Stimulated activated effector memory CD8-positive, alpha-beta T cell treated with anti-CD3 and anti-CD28 coated beads, Interleukin-12 subunit alpha, Interleukin-12 subunit beta, amount 100 ng/mL, for 72 hours (primary cell): Measurements from ENCODE around the gene MYZAP.
A peak's percentile ranks its signal among the peaks of the same experiment; 100 is the strongest.

ENCODE experiments used
- ATAC-seq: fragments of 150-1000 bp; cut with Tn5 transposase; 2 replicates; pipeline ENCODE4 v1.10.0; 2021
- DNase-seq, 2 donors: peaks; one replicate each; pipeline ENCODE4 v3.0.0; 2021 to 2022; ENCODE audit warnings: low spot score in 2 of 2
- H3K27ac Mint-ChIP-seq: one replicate; pipeline ENCODE4 v1.8.0; 2022; ENCODE audit warnings: mild to moderate bottlenecking, mixed read lengths
- H3K36me3 Mint-ChIP-seq: one replicate; pipeline ENCODE4 v1.8.0; 2022; ENCODE audit warnings: mild to moderate bottlenecking, mixed read lengths
- H3K4me1 Mint-ChIP-seq: one replicate; pipeline ENCODE4 v1.8.0; 2022; ENCODE audit warnings: mixed read lengths
- H3K4me3 Mint-ChIP-seq: one replicate; pipeline ENCODE4 v1.8.0; 2022; ENCODE audit warnings: mild to moderate bottlenecking, mixed read lengths
- H3K9me3 Mint-ChIP-seq: one replicate; pipeline ENCODE4 v1.8.0; 2022; ENCODE audit warnings: mixed read lengths

Gene MYZAP

GRCh38 chr15:57556040-57556439 lies 35.7 kb upstream of the MYZAP start:
- ATAC-seq, result no peak
- no peak overlapping the region for H3K4me3 Mint-ChIP-seq
- DNase-seq, result no peak
- no peak overlapping the region for H3K27ac Mint-ChIP-seq
- H3K36me3 Mint-ChIP-seq, result peaks cover under 1% of the 10 kb centered on the region
- H3K9me3 Mint-ChIP-seq, result peaks cover 4% of the 10 kb centered on the region
- peaks cover under 1% of the 10 kb centered on the region for H3K4me1 Mint-ChIP-seq

GRCh38 chr15:57557267-57557666 lies 34.4 kb upstream of the MYZAP start:
- DNase-seq, result no peak
- peaks cover 4% of the 10 kb centered on the region for H3K9me3 Mint-ChIP-seq
- H3K36me3 Mint-ChIP-seq, result peaks cover 8% of the 10 kb centered on the region
- H3K4me1 Mint-ChIP-seq, result peaks cover 10% of the 10 kb centered on the region
- no peak overlapping the region for H3K4me3 Mint-ChIP-seq
- no peak overlapping the region for H3K27ac Mint-ChIP-seq
- no peak for ATAC-seq

- H3K4me1 Mint-ChIP-seq, result peaks cover 15% of the 10 kb centered on the region
- peaks cover 4% of the 10 kb centered on the region for H3K9me3 Mint-ChIP-seq
- H3K27ac Mint-ChIP-seq, result no peak overlapping the region
- peaks cover 8% of the 10 kb centered on the region for H3K36me3 Mint-ChIP-seq
- H3K4me3 Mint-ChIP-seq, result no peak overlapping the region
- no peak for ATAC-seq
- DNase-seq, result no peak
These were observed 33.9 kb upstream of the MYZAP start for GRCh38 chr15:57557810-57558209.

GRCh38 chr15:57559875-57560274 lies 31.8 kb upstream of the MYZAP start:
- no peak overlapping the region for H3K4me3 Mint-ChIP-seq
- peaks cover 22% of the 10 kb centered on the region for H3K4me1 Mint-ChIP-seq
- DNase-seq (peak; percentile 66 to 86), ATAC-seq (no peak)
- H3K9me3 Mint-ChIP-seq, result peaks cover 4% of the 10 kb centered on the region
- H3K27ac Mint-ChIP-seq, result no peak overlapping the region
- peaks cover 8% of the 10 kb centered on the region for H3K36me3 Mint-ChIP-seq

- peaks cover 4% of the 10 kb centered on the region for H3K9me3 Mint-ChIP-seq
- peaks cover 29% of the 10 kb centered on the region for H3K4me1 Mint-ChIP-seq
- H3K36me3 Mint-ChIP-seq, result peaks cover 8% of the 10 kb centered on the region
- peak overlapping the region; percentile 39 for H3K4me3 Mint-ChIP-seq
- peak; percentile 84 for ATAC-seq
- peak overlapping the region; percentile 83 for H3K27ac Mint-ChIP-seq
- DNase-seq, result peak; percentile 49 to 76
These were observed 30.5 kb upstream of the MYZAP start for GRCh38 chr15:57561041-57561711.

- DNase-seq (no peak), ATAC-seq (no peak)
- Mint-ChIP-seq H3K4me3 (no peak overlapping the region), H3K9me3 (peaks cover 4% of the 10 kb centered on the region), H3K4me1 (peaks cover 29% of the 10 kb centered on the region), H3K27ac (peak overlapping the region; percentile 58), H3K36me3 (peaks cover 8% of the 10 kb centered on the region)
These were observed 29.4 kb upstream of the MYZAP start for GRCh38 chr15:57562196-57562769.

- no peak overlapping the region for H3K4me3 Mint-ChIP-seq
- peaks cover 4% of the 10 kb centered on the region for H3K9me3 Mint-ChIP-seq
These were observed 28.3 kb upstream of the MYZAP start for GRCh38 chr15:57563416-57563815.

GRCh38 chr15:57565311-57565710 lies 26.4 kb upstream of the MYZAP start:
- no peak overlapping the region for H3K27ac Mint-ChIP-seq
- H3K4me1 Mint-ChIP-seq, result peaks cover 29% of the 10 kb centered on the region
- ATAC-seq (peak; percentile 20), DNase-seq (no peak)
- H3K9me3 Mint-ChIP-seq, result no peaks in the 10 kb centered on the region
- peaks cover 8% of the 10 kb centered on the region for H3K36me3 Mint-ChIP-seq
- H3K4me3 Mint-ChIP-seq, result no peak overlapping the region

More at GRCh38 chr15:57563416-57563815, 28.3 kb upstream of the MYZAP start:
- peaks cover 29% of the 10 kb centered on the region for H3K4me1 Mint-ChIP-seq
- no peak for DNase-seq
- H3K27ac Mint-ChIP-seq, result no peak overlapping the region
- H3K36me3 Mint-ChIP-seq, result peaks cover 8% of the 10 kb centered on the region
- ATAC-seq, result no peak

- H3K4me3 Mint-ChIP-seq, result no peak overlapping the region
- ATAC-seq, result no peak
- no peaks in the 10 kb centered on the region for H3K9me3 Mint-ChIP-seq
- no peak for DNase-seq
- no peaks in the 10 kb centered on the region for H3K36me3 Mint-ChIP-seq
- H3K4me1 Mint-ChIP-seq, result peaks cover 21% of the 10 kb centered on the region
- H3K27ac Mint-ChIP-seq, result no peak overlapping the region
These were observed 24.9 kb upstream of the MYZAP start for GRCh38 chr15:57566834-57567233.

GRCh38 chr15:57567891-57568290 lies 23.8 kb upstream of the MYZAP start:
- Mint-ChIP-seq H3K4me3 (no peak overlapping the region), H3K36me3 (no peaks in the 10 kb centered on the region), H3K27ac (no peak overlapping the region)

GRCh38 chr15:57568299-57568698 lies 23.4 kb upstream of the MYZAP start:
- no peak overlapping the region for H3K27ac Mint-ChIP-seq
- no peaks in the 10 kb centered on the region for H3K9me3 Mint-ChIP-seq
- H3K36me3 Mint-ChIP-seq, result no peaks in the 10 kb centered on the region
- peaks cover 9% of the 10 kb centered on the region for H3K4me1 Mint-ChIP-seq
- DNase-seq, result no peak
- H3K4me3 Mint-ChIP-seq, result no peak overlapping the region
- no peak for ATAC-seq

More at GRCh38 chr15:57567891-57568290, 23.8 kb upstream of the MYZAP start:
- ATAC-seq (no peak), DNase-seq (no peak)
- Mint-ChIP-seq H3K4me1 (peaks cover 13% of the 10 kb centered on the region), H3K9me3 (no peaks in the 10 kb centered on the region)

GRCh38 chr15:57570340-57570739 lies 21.4 kb upstream of the MYZAP start:
- DNase-seq (no peak), ATAC-seq (no peak)
- H3K4me3 Mint-ChIP-seq, result no peak overlapping the region
- H3K27ac Mint-ChIP-seq, result no peak overlapping the region
- H3K4me1 Mint-ChIP-seq, result peaks cover 5% of the 10 kb centered on the region
- H3K36me3 Mint-ChIP-seq, result no peaks in the 10 kb centered on the region
- H3K9me3 Mint-ChIP-seq, result no peaks in the 10 kb centered on the region

GRCh38 chr15:57570994-57571393 lies 20.7 kb upstream of the MYZAP start:
- Mint-ChIP-seq H3K9me3 (no peaks in the 10 kb centered on the region), H3K27ac (no peak overlapping the region), H3K4me3 (no peak overlapping the region), H3K36me3 (no peaks in the 10 kb centered on the region), H3K4me1 (no peaks in the 10 kb centered on the region)
- DNase-seq (no peak), ATAC-seq (no peak)

- H3K36me3 Mint-ChIP-seq, result no peaks in the 10 kb centered on the region
- H3K4me1 Mint-ChIP-seq, result no peaks in the 10 kb centered on the region
- no peak for DNase-seq
- H3K4me3 Mint-ChIP-seq, result no peak overlapping the region
- H3K9me3 Mint-ChIP-seq, result no peaks in the 10 kb centered on the region
- H3K27ac Mint-ChIP-seq, result no peak overlapping the region
- ATAC-seq, result no peak
These were observed 20.0 kb upstream of the MYZAP start for GRCh38 chr15:57571725-57572124.

- Mint-ChIP-seq H3K27ac (no peak overlapping the region), H3K9me3 (no peaks in the 10 kb centered on the region), H3K36me3 (no peaks in the 10 kb centered on the region), H3K4me3 (no peak overlapping the region), H3K4me1 (no peaks in the 10 kb centered on the region)
- ATAC-seq (no peak), DNase-seq (no peak)
These were observed 19.2 kb upstream of the MYZAP start for GRCh38 chr15:57572468-57572867.

GRCh38 chr15:57573151-57573550 lies 18.6 kb upstream of the MYZAP start:
- Mint-ChIP-seq H3K27ac (no peak overlapping the region), H3K4me3 (no peak overlapping the region), H3K9me3 (no peaks in the 10 kb centered on the region), H3K4me1 (no peaks in the 10 kb centered on the region), H3K36me3 (no peaks in the 10 kb centered on the region)
- DNase-seq, result no peak
- ATAC-seq, result no peak
